HEK293T (cell line): ENCODE results near the gene TNFRSF18.

ENCODE experiments used
- CTCF ChIA-PET: fragments of 350-600 bp; formaldehyde crosslinking; extraction: SDS; loops from one replicate; lab custom pipeline; 2021; ENCODE audit warnings: antibody characterized with exemption, inconsistent platforms; lab: Yijun Ruan, JAX
- POLR2A ChIA-PET: fragments of 350-600 bp; formaldehyde crosslinking; extraction: SDS; loops from one replicate; lab custom pipeline; 2020; ENCODE audit warnings: antibody characterized with exemption, inconsistent platforms; lab: Yijun Ruan, JAX
- DNase-seq: peaks from one replicate; pipeline ENCODE4 v3.0.0; 2012; ENCODE audit warnings: mixed read lengths; ENCODE audit errors: extremely low spot score
- ARNT ChIP-seq: fragments of 450-650 bp; IDR thresholded peaks from 2 replicates; pipeline ENCODE4 v1.6.1; 2017; ENCODE audit warnings: mild to moderate bottlenecking
- BHLHE40 ChIP-seq: fragments of 450-650 bp; IDR thresholded peaks from 2 replicates; pipeline ENCODE4 v1.6.1; 2016; ENCODE audit warnings: mild to moderate bottlenecking, moderate library complexity, borderline replicate concordance
- CTBP1 ChIP-seq: fragments of 450-650 bp; IDR thresholded peaks from 2 replicates; pipeline ENCODE4 v1.6.1; 2016; ENCODE audit warnings: borderline replicate concordance
- ELF4 ChIP-seq: fragments of 450-650 bp; IDR thresholded peaks from 2 replicates; pipeline ENCODE4 v1.6.1; 2017; ENCODE audit warnings: antibody characterized with exemption
- FOXA1 ChIP-seq: fragments of 450-650 bp; IDR thresholded peaks from 2 replicates; pipeline ENCODE4 v1.6.1; 2016; ENCODE audit warnings: mild to moderate bottlenecking
- FOXK2 ChIP-seq: fragments of 450-650 bp; IDR thresholded peaks from 2 replicates; pipeline ENCODE4 v1.6.1; 2016; ENCODE audit warnings: mild to moderate bottlenecking
- FOXM1 ChIP-seq: fragments of 450-650 bp; IDR thresholded peaks from 2 replicates; pipeline ENCODE4 v1.6.1; 2017; ENCODE audit warnings: mild to moderate bottlenecking, borderline replicate concordance
- HDGF ChIP-seq: fragments of 450-650 bp; IDR thresholded peaks from 2 replicates; pipeline ENCODE4 v1.6.1; 2017; ENCODE audit warnings: antibody characterized with exemption, borderline replicate concordance
- L3MBTL2 ChIP-seq: fragments of 450-650 bp; conservative IDR thresholded peaks from 2 replicates; pipeline ENCODE4 v1.6.1; 2016; ENCODE audit warnings: mild to moderate bottlenecking
- LEF1 ChIP-seq: fragments of 450-650 bp; IDR thresholded peaks from 2 replicates; pipeline ENCODE4 v1.6.1; 2017; ENCODE audit warnings: mild to moderate bottlenecking, borderline replicate concordance
- NFRKB ChIP-seq: fragments of 450-650 bp; IDR thresholded peaks from 2 replicates; pipeline ENCODE4 v1.6.1; 2016; ENCODE audit warnings: mild to moderate bottlenecking, moderate library complexity
- SP1 ChIP-seq: fragments of 450-650 bp; IDR thresholded peaks from 2 replicates; pipeline ENCODE4 v1.6.1; 2017
- SUZ12 ChIP-seq: fragments of 450-650 bp; IDR thresholded peaks from 2 replicates; pipeline ENCODE4 v1.6.1; 2016; ENCODE audit warnings: mild to moderate bottlenecking
- TARDBP ChIP-seq: fragments of 450-650 bp; IDR thresholded peaks from 2 replicates; pipeline ENCODE4 v1.6.1; 2016
- ZNF384 ChIP-seq: fragments of 450-650 bp; IDR thresholded peaks from 2 replicates; pipeline ENCODE4 v1.6.1; 2016
- TF ChIP-seq, protein P1 (sequence below): fragments of 450-650 bp; IDR thresholded peaks from 2 replicates; pipeline ENCODE4 v1.6.1; 2016

Gene TNFRSF18, protein sequence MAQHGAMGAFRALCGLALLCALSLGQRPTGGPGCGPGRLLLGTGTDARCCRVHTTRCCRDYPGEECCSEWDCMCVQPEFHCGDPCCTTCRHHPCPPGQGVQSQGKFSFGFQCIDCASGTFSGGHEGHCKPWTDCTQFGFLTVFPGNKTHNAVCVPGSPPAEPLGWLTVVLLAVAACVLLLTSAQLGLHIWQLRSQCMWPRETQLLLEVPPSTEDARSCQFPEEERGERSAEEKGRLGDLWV

DNA sequence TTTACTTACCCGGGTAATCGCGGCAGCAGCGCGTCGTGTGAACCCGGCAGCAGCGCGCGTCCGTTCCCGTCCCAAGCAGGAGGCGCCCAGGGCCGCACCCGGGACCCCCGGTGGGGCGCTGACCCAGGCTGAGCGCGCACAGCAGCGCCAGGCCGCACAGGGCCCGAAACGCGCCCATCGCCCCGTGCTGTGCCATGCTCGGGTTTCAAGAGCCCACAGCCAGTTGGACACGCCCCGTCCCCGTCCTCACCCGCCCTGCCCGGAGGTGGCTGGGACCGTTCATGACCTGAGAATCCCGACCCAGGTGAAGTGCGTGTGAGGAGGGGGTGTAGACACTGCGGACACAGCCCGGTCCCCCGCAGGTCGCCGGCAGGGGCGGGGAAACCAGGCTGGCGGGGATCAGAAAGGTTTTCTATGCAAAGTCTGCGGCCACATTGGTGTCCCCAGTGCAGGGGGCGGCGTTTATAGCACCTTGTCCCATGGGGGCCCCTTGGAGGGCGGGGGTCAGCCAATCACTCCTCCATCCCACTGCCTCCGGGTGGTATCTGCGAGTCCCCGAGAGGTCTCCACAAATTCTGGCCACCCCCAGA, at the start of gene TNFRSF18:
Gene TNFRSF18, minus strand, starts transcription at position 217 of the 590 bp plus-strand sequence. Its CDS starts 21 bp downstream, at position 196.
- ChIA-PET CTCF (interaction anchor here (0.5 kb wide), 1 partner anchor 54 kb away, joined by 4 read pairs; no protein-coding TSS in a partner anchor), POLR2A (no interaction called here)
- no peak for DNase-seq
- no peak for TF ChIP-seq FOXK2
- TF ChIP-seq SP1 = no peak
- no peak for TF ChIP-seq ZNF384
- TF ChIP-seq TARDBP = no peak
- no peak for TF ChIP-seq ELF4
- no peak for TF ChIP-seq BHLHE40
- TF ChIP-seq LEF1 = no peak
- TF ChIP-seq L3MBTL2 = no peak
- TF ChIP-seq NFRKB = no peak
- TF ChIP-seq FOXA1 = no peak

DNA sequence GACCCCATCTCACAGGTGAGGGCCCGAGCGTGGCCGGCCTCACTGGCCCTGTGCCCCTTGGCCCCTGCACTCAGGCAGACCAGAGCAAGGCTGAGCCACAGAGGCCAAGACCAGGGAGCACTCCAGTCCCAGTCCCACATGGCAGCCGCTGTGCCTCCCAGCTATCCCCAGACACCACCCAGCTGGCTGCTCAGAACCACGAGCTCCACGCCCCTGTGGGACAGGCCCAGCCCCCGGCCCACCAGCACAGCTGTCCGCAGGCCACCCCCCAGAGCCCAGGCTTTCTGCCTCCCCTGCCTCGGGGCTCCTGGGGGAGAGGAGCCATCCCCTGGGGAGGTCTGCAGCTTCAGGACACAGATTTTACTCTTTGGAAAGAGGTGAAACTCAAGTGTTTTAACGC, 49.2 kb upstream of the TNFRSF18 start:
- ChIA-PET CTCF (no interaction called here), POLR2A (interaction anchor here (1.1 kb wide), 1 partner anchor 23 kb away, joined by 3 read pairs; the partner anchor contains the start of gene B3GALT6)
- DNase-seq = no peak
- TF ChIP-seq FOXM1 = no peak
- TF ChIP-seq NFRKB = no peak

DNA sequence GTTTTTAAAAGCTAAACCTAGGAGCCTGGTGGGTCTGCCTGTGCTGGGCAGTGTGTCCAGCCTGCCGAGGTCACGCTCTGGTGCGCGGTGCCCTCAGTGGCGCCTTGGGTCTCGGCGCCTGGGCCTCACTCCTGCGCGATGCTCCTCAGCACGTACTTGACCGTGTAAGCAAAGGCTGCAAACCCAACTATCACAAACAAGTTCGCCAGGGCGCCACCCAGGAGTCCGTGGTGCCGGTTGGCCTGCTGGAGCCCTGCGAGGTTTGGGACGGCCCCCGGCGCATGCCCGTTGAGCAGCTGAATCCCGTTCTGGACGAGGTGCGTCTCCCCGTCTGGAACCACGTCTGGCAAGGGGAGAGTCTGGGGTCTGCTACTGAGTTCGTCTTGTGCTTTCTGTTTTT, 48.7 kb upstream of the TNFRSF18 start:
- TF ChIP-seq, protein P1, sequence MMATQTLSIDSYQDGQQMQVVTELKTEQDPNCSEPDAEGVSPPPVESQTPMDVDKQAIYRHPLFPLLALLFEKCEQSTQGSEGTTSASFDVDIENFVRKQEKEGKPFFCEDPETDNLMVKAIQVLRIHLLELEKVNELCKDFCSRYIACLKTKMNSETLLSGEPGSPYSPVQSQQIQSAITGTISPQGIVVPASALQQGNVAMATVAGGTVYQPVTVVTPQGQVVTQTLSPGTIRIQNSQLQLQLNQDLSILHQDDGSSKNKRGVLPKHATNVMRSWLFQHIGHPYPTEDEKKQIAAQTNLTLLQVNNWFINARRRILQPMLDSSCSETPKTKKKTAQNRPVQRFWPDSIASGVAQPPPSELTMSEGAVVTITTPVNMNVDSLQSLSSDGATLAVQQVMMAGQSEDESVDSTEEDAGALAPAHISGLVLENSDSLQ = no peak
- no peak for TF ChIP-seq L3MBTL2
- TF ChIP-seq LEF1 = no peak
- TF ChIP-seq ZNF384 = no peak
- no peak for TF ChIP-seq FOXA1
- no peak for TF ChIP-seq HDGF
- no peak for TF ChIP-seq TARDBP
- no peak for TF ChIP-seq FOXM1
- TF ChIP-seq SUZ12 = no peak
- TF ChIP-seq ELF4 = no peak
- no peak for TF ChIP-seq NFRKB
- TF ChIP-seq ARNT = no peak
- no peak for TF ChIP-seq SP1
- no peak for TF ChIP-seq CTBP1
- no peak for TF ChIP-seq FOXK2
- ChIA-PET CTCF (no interaction called here), POLR2A (interaction anchor here (1.1 kb wide), 1 partner anchor 23 kb away, joined by 3 read pairs; the partner anchor contains the start of gene B3GALT6)
- no peak for DNase-seq

DNA sequence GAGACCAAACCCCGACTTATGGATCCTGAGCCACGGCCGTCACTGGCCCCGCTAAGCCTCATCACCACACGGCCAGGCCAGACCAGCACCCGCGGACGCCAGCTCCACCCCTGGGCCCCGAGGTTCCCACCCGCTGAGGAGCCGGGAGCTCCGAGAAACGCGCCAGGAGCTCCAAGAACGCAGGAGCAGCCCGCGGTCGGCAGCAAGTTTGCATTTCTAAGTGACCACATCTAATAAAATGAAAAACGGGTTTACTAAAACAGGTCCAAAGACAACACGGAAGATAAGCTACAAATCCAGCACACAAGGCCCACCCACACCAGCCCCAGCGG, 48.2 kb upstream of the TNFRSF18 start:
- POLR2A ChIA-PET = interaction anchor here (1.1 kb wide), 1 partner anchor 22 kb away, joined by 3 read pairs; the partner anchor contains the start of gene B3GALT6

DNA sequence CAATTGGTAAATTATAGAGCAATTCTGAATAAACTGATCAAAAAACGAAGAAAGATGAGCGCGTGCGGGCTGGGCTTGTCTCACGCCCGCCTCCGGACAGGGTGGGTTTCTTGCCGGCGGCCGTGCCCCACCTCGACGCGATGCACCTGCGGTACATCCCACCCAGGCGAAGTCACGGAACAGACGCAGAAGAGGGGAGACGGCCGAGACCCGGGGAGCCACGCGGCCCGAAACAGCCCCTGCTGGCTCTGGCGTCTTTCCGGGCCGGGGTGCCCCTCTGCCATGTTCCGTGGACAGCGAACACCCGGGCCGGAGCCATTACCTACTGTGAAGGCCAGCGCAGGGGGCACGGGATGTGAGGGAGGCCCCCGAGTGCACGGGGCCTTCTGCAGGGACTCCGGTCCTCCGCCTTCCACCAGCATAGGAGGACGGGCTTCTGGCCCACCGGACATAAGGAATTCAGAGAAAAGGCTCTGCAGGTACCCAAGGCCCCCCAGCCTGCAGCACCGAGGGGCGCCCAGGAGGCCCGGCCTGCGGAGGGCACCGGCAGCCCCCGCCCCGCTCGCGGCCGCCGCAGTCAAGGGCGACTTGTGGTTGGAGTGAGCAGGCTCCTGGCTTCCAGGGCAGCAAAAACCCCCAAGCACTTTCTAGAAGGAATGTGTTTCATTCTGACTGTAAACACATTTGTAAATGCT, 47.7 kb upstream of the TNFRSF18 start:
- POLR2A ChIA-PET = no interaction called here
- CTCF ChIA-PET = no interaction called here
- TF ChIP-seq FOXM1 = no peak
- TF ChIP-seq FOXA1 = no peak
- no peak for TF ChIP-seq TARDBP
- TF ChIP-seq ZNF384 = no peak
- no peak for TF ChIP-seq ARNT
- no peak for TF ChIP-seq CTBP1
- TF ChIP-seq, protein P1 = no peak

More for the DNA sequence above, 48.2 kb upstream of the TNFRSF18 start:
- no peak for TF ChIP-seq FOXA1
- TF ChIP-seq CTBP1 = no peak
- no peak for TF ChIP-seq HDGF
- no peak for TF ChIP-seq NFRKB
- TF ChIP-seq, protein P1 = no peak
- no peak for TF ChIP-seq FOXM1
- DNase-seq = no peak
- CTCF ChIA-PET = no interaction called here

DNA sequence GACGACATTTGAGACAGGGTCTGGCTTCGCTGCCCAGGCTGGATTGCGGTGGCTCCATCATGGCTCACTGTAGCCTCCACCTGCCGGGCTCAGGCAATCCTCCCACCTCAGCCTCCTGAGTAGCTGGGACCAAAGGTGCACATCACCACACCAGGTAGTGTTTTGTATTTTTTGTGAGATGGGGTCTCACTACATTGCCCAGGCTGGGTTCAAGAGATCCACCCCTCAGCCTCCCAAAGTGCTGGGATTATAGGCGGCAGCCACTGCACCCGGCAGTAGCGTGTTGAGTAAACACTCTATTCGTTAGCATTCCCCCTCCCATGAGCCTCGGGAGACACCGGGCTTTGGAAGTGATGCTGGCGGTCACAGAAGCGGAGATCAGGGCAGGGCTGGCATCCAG, 46.9 kb upstream of the TNFRSF18 start:
- ChIA-PET CTCF (no interaction called here), POLR2A (no interaction called here)
- TF ChIP-seq, protein P1 = no peak
- no peak for TF ChIP-seq FOXK2
- no peak for TF ChIP-seq HDGF
- DNase-seq = no peak

More for the DNA sequence above, 47.7 kb upstream of the TNFRSF18 start:
- no peak for DNase-seq
